ENCODE measurements around the gene XPO6.

DNA sequence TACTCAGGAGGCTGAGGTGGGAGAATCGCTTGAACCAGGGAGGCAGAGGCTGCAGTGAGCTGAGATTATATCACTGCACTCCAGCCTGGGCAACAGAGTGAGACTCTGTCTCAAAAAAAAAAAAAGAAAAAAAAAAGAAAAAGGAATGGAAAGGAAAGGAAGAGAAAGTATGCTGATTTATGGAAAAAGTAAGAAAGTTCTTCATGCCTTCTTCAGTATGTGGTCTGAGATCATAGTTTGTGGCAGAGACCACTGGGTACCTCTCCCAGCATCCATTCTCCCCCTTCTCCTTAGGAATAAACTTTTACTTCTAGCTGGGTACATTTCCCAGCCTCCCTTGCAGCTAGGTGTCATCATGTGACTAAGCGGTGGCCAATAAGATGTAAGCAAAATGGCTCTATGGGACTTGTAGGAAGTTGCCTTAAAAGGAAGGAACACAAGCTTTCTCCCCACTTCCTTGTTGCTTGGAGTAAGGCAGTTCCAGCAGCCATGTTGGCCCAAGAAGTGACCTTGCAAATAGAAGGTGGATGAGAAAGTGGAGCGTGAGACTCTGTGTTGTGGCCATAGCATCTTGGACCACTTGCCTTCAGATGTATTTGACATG is 26.1 kb upstream of the XPO6 start:
- TF ChIP-seq TCF7L2 (IDR thresholded peaks at IDR 0.05; ENCODE audit: low read depth, low read length): no peak
- TF ChIP-seq, protein P1, sequence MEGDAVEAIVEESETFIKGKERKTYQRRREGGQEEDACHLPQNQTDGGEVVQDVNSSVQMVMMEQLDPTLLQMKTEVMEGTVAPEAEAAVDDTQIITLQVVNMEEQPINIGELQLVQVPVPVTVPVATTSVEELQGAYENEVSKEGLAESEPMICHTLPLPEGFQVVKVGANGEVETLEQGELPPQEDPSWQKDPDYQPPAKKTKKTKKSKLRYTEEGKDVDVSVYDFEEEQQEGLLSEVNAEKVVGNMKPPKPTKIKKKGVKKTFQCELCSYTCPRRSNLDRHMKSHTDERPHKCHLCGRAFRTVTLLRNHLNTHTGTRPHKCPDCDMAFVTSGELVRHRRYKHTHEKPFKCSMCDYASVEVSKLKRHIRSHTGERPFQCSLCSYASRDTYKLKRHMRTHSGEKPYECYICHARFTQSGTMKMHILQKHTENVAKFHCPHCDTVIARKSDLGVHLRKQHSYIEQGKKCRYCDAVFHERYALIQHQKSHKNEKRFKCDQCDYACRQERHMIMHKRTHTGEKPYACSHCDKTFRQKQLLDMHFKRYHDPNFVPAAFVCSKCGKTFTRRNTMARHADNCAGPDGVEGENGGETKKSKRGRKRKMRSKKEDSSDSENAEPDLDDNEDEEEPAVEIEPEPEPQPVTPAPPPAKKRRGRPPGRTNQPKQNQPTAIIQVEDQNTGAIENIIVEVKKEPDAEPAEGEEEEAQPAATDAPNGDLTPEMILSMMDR (IDR thresholded peaks at IDR 0.05): no peak
- TF ChIP-seq SIN3A (IDR thresholded peaks at IDR 0.05; ENCODE audit: borderline replicate concordance, insufficient read depth, low read depth, low read length): no peak
- TF ChIP-seq POLR2AphosphoS5 (IDR thresholded peaks at IDR 0.05; ENCODE audit: low read depth, low read length): no peak
- TF ChIP-seq, protein P2, sequence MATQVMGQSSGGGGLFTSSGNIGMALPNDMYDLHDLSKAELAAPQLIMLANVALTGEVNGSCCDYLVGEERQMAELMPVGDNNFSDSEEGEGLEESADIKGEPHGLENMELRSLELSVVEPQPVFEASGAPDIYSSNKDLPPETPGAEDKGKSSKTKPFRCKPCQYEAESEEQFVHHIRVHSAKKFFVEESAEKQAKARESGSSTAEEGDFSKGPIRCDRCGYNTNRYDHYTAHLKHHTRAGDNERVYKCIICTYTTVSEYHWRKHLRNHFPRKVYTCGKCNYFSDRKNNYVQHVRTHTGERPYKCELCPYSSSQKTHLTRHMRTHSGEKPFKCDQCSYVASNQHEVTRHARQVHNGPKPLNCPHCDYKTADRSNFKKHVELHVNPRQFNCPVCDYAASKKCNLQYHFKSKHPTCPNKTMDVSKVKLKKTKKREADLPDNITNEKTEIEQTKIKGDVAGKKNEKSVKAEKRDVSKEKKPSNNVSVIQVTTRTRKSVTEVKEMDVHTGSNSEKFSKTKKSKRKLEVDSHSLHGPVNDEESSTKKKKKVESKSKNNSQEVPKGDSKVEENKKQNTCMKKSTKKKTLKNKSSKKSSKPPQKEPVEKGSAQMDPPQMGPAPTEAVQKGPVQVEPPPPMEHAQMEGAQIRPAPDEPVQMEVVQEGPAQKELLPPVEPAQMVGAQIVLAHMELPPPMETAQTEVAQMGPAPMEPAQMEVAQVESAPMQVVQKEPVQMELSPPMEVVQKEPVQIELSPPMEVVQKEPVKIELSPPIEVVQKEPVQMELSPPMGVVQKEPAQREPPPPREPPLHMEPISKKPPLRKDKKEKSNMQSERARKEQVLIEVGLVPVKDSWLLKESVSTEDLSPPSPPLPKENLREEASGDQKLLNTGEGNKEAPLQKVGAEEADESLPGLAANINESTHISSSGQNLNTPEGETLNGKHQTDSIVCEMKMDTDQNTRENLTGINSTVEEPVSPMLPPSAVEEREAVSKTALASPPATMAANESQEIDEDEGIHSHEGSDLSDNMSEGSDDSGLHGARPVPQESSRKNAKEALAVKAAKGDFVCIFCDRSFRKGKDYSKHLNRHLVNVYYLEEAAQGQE (IDR thresholded peaks at IDR 0.05; ENCODE audit: insufficient read depth in 1 of 2, low read depth in 2 of 2, low read length in 1 of 2): no peak

Data from Panc1 (cell line).